Keratinocyte (primary cell): ENCODE measurements around the gene AKR1C3. TPM values are rescaled to one million over a fixed set of nuclear protein-coding genes. Genes with fewer than 3 reads are reported as not detected.

ENCODE experiments used
- DNase-seq: peaks from one replicate; pipeline ENCODE4 v3.0.0-alpha.2; 2011; ENCODE audit warnings: low read depth, missing footprints, low spot score
- FAIRE-seq: peaks from 2 replicates; lab custom pipeline; 2011; peaks lifted over from hg19 to GRCh38; lab: Jason Lieb, UNC
- H2AFZ ChIP-seq: 2 replicates; pipeline ENCODE4 v1.6.0; 2012; ENCODE audit warnings: low read length, control low read depth, inconsistent platforms; ENCODE audit not compliant: control insufficient read depth
- H3K27ac ChIP-seq: 2 replicates; pipeline ENCODE4 v1.5.1; 2011; ENCODE audit warnings: low read length; ENCODE audit not compliant: control insufficient read depth, insufficient read depth
- H3K27me3 ChIP-seq: 3 replicates; pipeline ENCODE4 v1.6.0; 2011; ENCODE audit warnings: low read length; ENCODE audit not compliant: control insufficient read depth, insufficient read depth; ENCODE audit errors: extremely low read depth
- H3K36me3 ChIP-seq, 2 experiments: 2 replicates in 1 of 2; 3 replicates in 1 of 2; pipeline ENCODE4 v1.5.1; 2011; ENCODE audit warnings: low read length in 2 of 2, mild to moderate bottlenecking in 1 of 2; ENCODE audit not compliant: control insufficient read depth in 2 of 2, insufficient read depth in 2 of 2; ENCODE audit errors: extremely low read depth in 1 of 2
- H3K4me1 ChIP-seq: 3 replicates; pipeline ENCODE4 v1.5.1; 2011; ENCODE audit warnings: low read length; ENCODE audit not compliant: control insufficient read depth, insufficient read depth; ENCODE audit errors: extremely low read depth
- H3K4me2 ChIP-seq: 3 replicates; pipeline ENCODE4 v1.6.0; 2011; ENCODE audit warnings: low read depth, low read length; ENCODE audit not compliant: control insufficient read depth, insufficient read depth; ENCODE audit errors: extremely low read depth
- H3K4me3 ChIP-seq, 3 experiments: fragments of 200-600 bp in 1 of 3; sonication (generic) in 1 of 3; 2 replicates in 2 of 3; 3 replicates in 1 of 3; pipeline ENCODE4 v1.5.1; 2011 to 2016; ENCODE audit warnings: low read length in 3 of 3, mild to moderate bottlenecking in 3 of 3, control low read depth in 2 of 3, inconsistent platforms in 1 of 3, low read depth in 1 of 3, mixed read lengths in 1 of 3, mixed run types in 1 of 3, moderate library complexity in 1 of 3; ENCODE audit not compliant: control insufficient read depth in 2 of 3, insufficient read depth in 2 of 3; ENCODE audit errors: extremely low read depth in 1 of 3
- H3K79me2 ChIP-seq: 2 replicates; pipeline ENCODE4 v1.6.0; 2012; ENCODE audit warnings: low read length; ENCODE audit not compliant: control insufficient read depth, insufficient read depth
- H3K9ac ChIP-seq: 3 replicates; pipeline ENCODE4 v1.6.0; 2011; ENCODE audit warnings: low read length; ENCODE audit not compliant: control insufficient read depth, insufficient read depth; ENCODE audit errors: extremely low read depth
- H3K9me1 ChIP-seq: 3 replicates; pipeline ENCODE4 v1.6.0; 2011; ENCODE audit warnings: low read length; ENCODE audit not compliant: control insufficient read depth, insufficient read depth; ENCODE audit errors: extremely low read depth
- H3K9me3 ChIP-seq: 2 replicates; pipeline ENCODE4 v1.5.1; 2012; ENCODE audit warnings: low read depth, low read length; ENCODE audit not compliant: control insufficient read depth
- H4K20me1 ChIP-seq: 3 replicates; pipeline ENCODE4 v1.6.0; 2011; ENCODE audit warnings: low read length; ENCODE audit not compliant: control insufficient read depth, insufficient read depth; ENCODE audit errors: extremely low read depth
- CTCF ChIP-seq, 3 experiments: IDR thresholded peaks in 1 of 3; conservative IDR thresholded peaks in 1 of 3; optimal IDR thresholded peaks in 1 of 3; 2 replicates in 2 of 3; 3 replicates in 1 of 3; pipeline versions ENCODE3 to v1.5.1; 2011; ENCODE audit warnings: low read length in 3 of 3, mild to moderate bottlenecking in 3 of 3, moderate library complexity in 2 of 3, control low read depth in 1 of 3, inconsistent platforms in 1 of 3; ENCODE audit not compliant: insufficient read depth in 2 of 3; ENCODE audit errors: extremely low read depth in 1 of 3
- EZH2 ChIP-seq: IDR thresholded peaks from one replicate; pipeline ENCODE4 v1.6.1; 2012; ENCODE audit warnings: inconsistent platforms, mild to moderate bottlenecking, low read length, moderate library complexity
- dilution Hi-C: fragments of 300-500 bp; cut with MboI; formaldehyde crosslinking; loops from one replicate; pipeline ENCODE4 v1.7.0; 2020; ENCODE audit warnings: low sequenced_read_pairs; ENCODE audit not compliant: extremely low pct_ligation_motif_present
- polyA plus RNA-seq, 5 experiments: library from polyadenylated mRNA; depleted of rRNA in 3 of 5; stranded (reverse) in 3 of 5; stranded (forward) in 1 of 5; unstranded in 1 of 5; fragments of >200 nt; gene quantifications; 1 replicate in 1 of 5; 2 replicates in 3 of 5; 3 replicates in 1 of 5; pipeline versions ENCODE4 v1.2.1 to v1.2.3, GENCODE V29; 2011 to 2012; ENCODE audit warnings: missing spikeins in 2 of 5, low read depth in 1 of 5, low replicate concordance in 1 of 5

AKR1C3 gene
- polyA plus RNA-seq, 1 donor (not counting 4 experiments of a cell fraction or from before 2014, with no cell fraction given) = 27.3 TPM

GRCh38 chr10:5079836-5080235 is 14.4 kb upstream of the AKR1C3 start:
- peaks cover 7% of the 10 kb centered on the region for H3K4me1 ChIP-seq
- H3K4me3 ChIP-seq = no peak overlapping the region
- no peaks in the 10 kb centered on the region for H3K9me1 ChIP-seq
- H3K9ac ChIP-seq = no peak overlapping the region
- no peak for FAIRE-seq
- no peak overlapping the region for H3K27ac ChIP-seq
- DNase-seq = no peak
- H2AFZ ChIP-seq = no peak overlapping the region
- H3K27me3 ChIP-seq = no peaks in the 10 kb centered on the region
- no peak overlapping the region for H3K4me2 ChIP-seq
- H4K20me1 ChIP-seq = no peaks in the 10 kb centered on the region
- no peaks in the 10 kb centered on the region for H3K79me2 ChIP-seq
- H3K36me3 ChIP-seq = no peaks in the 10 kb centered on the region
- dilution Hi-C loops = no loop called here
- no peaks in the 10 kb centered on the region for H3K9me3 ChIP-seq
- TF ChIP-seq EZH2 = no peak
- TF ChIP-seq CTCF (optimal IDR thresholded peaks at IDR 0.05 in 1 of 3, IDR thresholded peaks at IDR 0.05 in 1 of 3, conservative IDR thresholded peaks at IDR 0.05 in 1 of 3; ENCODE audit: extremely low read depth in 1 of 3, insufficient read depth in 2 of 3, low read length in 3 of 3) = no peak

- Histone ChIP-seq H3K27ac (no peak overlapping the region), H3K27me3 (no peaks in the 10 kb centered on the region), H2AFZ (no peak overlapping the region), H3K79me2 (no peaks in the 10 kb centered on the region), H3K4me2 (no peak overlapping the region), H3K4me3 (no peak overlapping the region), H3K9ac (no peak overlapping the region), H3K36me3 (no peaks in the 10 kb centered on the region), H4K20me1 (no peaks in the 10 kb centered on the region), H3K4me1 (peaks cover 7% of the 10 kb centered on the region), H3K9me3 (no peaks in the 10 kb centered on the region), H3K9me1 (no peaks in the 10 kb centered on the region)
- DNase-seq (no peak), FAIRE-seq (no peak)
- dilution Hi-C loops = no loop called here
- no peak for TF ChIP-seq CTCF (optimal IDR thresholded peaks at IDR 0.05 in 1 of 3, IDR thresholded peaks at IDR 0.05 in 1 of 3, conservative IDR thresholded peaks at IDR 0.05 in 1 of 3; ENCODE audit: extremely low read depth in 1 of 3, insufficient read depth in 2 of 3, low read length in 3 of 3)
These were observed 13.1 kb upstream of the AKR1C3 start for GRCh38 chr10:5081091-5081490.
